KMS-11 (cell line): ENCODE measurements around the gene SAC3D1.
A peak's percentile ranks its signal among the peaks of the same experiment; 100 is the strongest.
"Not testable (repeated sequence)": the region's sequence is repeated elsewhere in the genome, so short reads cannot be mapped to it uniquely, and the experiment has no call there.

Experiments used
- H2AFZ ChIP-seq: fragments of 200-600 bp; sonication (generic); 2 replicates; pipeline ENCODE4 v1.6.1; 2016; ENCODE audit warnings: antibody characterized with exemption, mixed run types, low read depth
- H3K27ac ChIP-seq: fragments of 200-600 bp; sonication (generic); 2 replicates; pipeline ENCODE4 v1.6.1; 2016; ENCODE audit warnings: mild to moderate bottlenecking, mixed run types
- H3K27me3 ChIP-seq: fragments of 200-600 bp; sonication (generic); 2 replicates; pipeline ENCODE4 v1.6.1; 2017; ENCODE audit warnings: mild to moderate bottlenecking, low read depth, mixed run types, moderate library complexity; ENCODE audit not compliant: insufficient read depth
- H3K36me3 ChIP-seq: fragments of 200-600 bp; sonication (generic); 2 replicates; pipeline ENCODE4 v1.6.1; 2017; ENCODE audit warnings: mild to moderate bottlenecking, mixed run types; ENCODE audit not compliant: insufficient read depth
- H3K4me1 ChIP-seq: fragments of 200-600 bp; sonication (generic); 2 replicates; pipeline ENCODE4 v1.6.1; 2016; ENCODE audit warnings: mild to moderate bottlenecking, low read depth, mixed run types; ENCODE audit not compliant: poor library complexity, severe bottlenecking
- H3K4me2 ChIP-seq: fragments of 200-600 bp; sonication (generic); 2 replicates; pipeline ENCODE4 v1.7.0; 2016; ENCODE audit warnings: mild to moderate bottlenecking, mixed run types
- H3K4me3 ChIP-seq: fragments of 200-600 bp; sonication (generic); IDR thresholded peaks from 2 replicates; pipeline ENCODE4 v1.6.1; 2017; ENCODE audit warnings: low read depth, low read length, mixed read lengths; ENCODE audit not compliant: insufficient read depth
- H3K79me2 ChIP-seq: fragments of 200-600 bp; sonication (generic); 2 replicates; pipeline ENCODE4 v1.6.1; 2016; ENCODE audit warnings: low read depth, mixed run types; ENCODE audit not compliant: insufficient read depth
- H3K9ac ChIP-seq: fragments of 200-600 bp; sonication (generic); 2 replicates; pipeline ENCODE4 v1.6.1; 2016; ENCODE audit warnings: mild to moderate bottlenecking, mixed run types
- H4K20me1 ChIP-seq: fragments of 200-600 bp; sonication (generic); 2 replicates; pipeline ENCODE4 v1.6.1; 2016; ENCODE audit warnings: mild to moderate bottlenecking, mixed run types; ENCODE audit not compliant: insufficient read depth
- CTCF ChIP-seq: fragments of 200-600 bp; sonication (generic); conservative IDR thresholded peaks from 2 replicates; pipeline ENCODE4 v1.6.1; 2017; ENCODE audit warnings: low read depth, mild to moderate bottlenecking, antibody characterized with exemption, low read length, moderate library complexity, mixed read lengths

SAC3D1 gene

GRCh38 chr11:65019824-65020223 lies 21.2 kb upstream of the SAC3D1 start:
- no peak overlapping the region for H3K9ac ChIP-seq
- H2AFZ ChIP-seq, result no peak overlapping the region
- peaks cover 10% of the 10 kb centered on the region for H3K4me1 ChIP-seq
- H3K79me2 ChIP-seq, result peaks cover 7% of the 10 kb centered on the region; the same call in 1 of the 2 replicates
- no peaks in the 10 kb centered on the region for H3K27me3 ChIP-seq
- H3K4me3 ChIP-seq, result no peak overlapping the region
- no peak overlapping the region for H3K4me2 ChIP-seq
- no peak for TF ChIP-seq CTCF
- no peaks in the 10 kb centered on the region for H4K20me1 ChIP-seq
- H3K27ac ChIP-seq, result no peak overlapping the region
- no peaks in the 10 kb centered on the region for H3K36me3 ChIP-seq

GRCh38 chr11:65021003-65021402 lies 20.0 kb upstream of the SAC3D1 start:
- TF ChIP-seq CTCF, result no peak
- Histone ChIP-seq H3K79me2 (no peaks in the 10 kb centered on the region), H3K27me3 (no peaks in the 10 kb centered on the region), H3K27ac (no peak overlapping the region), H3K4me3 (no peak overlapping the region), H3K4me2 (no peak overlapping the region), H3K9ac (no peak overlapping the region), H3K4me1 (no peaks in the 10 kb centered on the region), H4K20me1 (no peaks in the 10 kb centered on the region), H2AFZ (no peak overlapping the region), H3K36me3 (no peaks in the 10 kb centered on the region)

- Histone ChIP-seq H3K4me2 (no peak overlapping the region), H3K79me2 (no peaks in the 10 kb centered on the region), H3K27ac (no peak overlapping the region), H2AFZ (no peak overlapping the region), H3K4me1 (no peaks in the 10 kb centered on the region), H3K9ac (no peak overlapping the region), H3K36me3 (no peaks in the 10 kb centered on the region), H3K4me3 (no peak overlapping the region), H4K20me1 (no peaks in the 10 kb centered on the region), H3K27me3 (no peaks in the 10 kb centered on the region)
- no peak for TF ChIP-seq CTCF
Observed at GRCh38 chr11:65021509-65021908, 19.5 kb upstream of the SAC3D1 start.

- peaks cover 13% of the 10 kb centered on the region for H3K4me1 ChIP-seq
- not testable (repeated sequence) for H4K20me1 ChIP-seq, H3K79me2 ChIP-seq, H2AFZ ChIP-seq, H3K9ac ChIP-seq, H3K27ac ChIP-seq, H3K36me3 ChIP-seq, H3K27me3 ChIP-seq, H3K4me2 ChIP-seq, H3K4me3 ChIP-seq
Observed at GRCh38 chr11:65023502-65023901, 17.5 kb upstream of the SAC3D1 start.

GRCh38 chr11:65026810-65027209 lies 14.2 kb upstream of the SAC3D1 start:
- H3K9ac ChIP-seq, result no peak overlapping the region

More at GRCh38 chr11:65026810-65027209, 14.2 kb upstream of the SAC3D1 start:
- Histone ChIP-seq H3K27me3 (no peaks in the 10 kb centered on the region), H3K4me1 (peaks cover 16% of the 10 kb centered on the region), H3K36me3 (no peaks in the 10 kb centered on the region), H3K4me2 (peak overlapping the region; percentile 20; the same call in 1 of the 2 replicates), H3K79me2 (no peaks in the 10 kb centered on the region), H3K27ac (no peak overlapping the region), H4K20me1 (no peaks in the 10 kb centered on the region), H3K4me3 (no peak overlapping the region), H2AFZ (peak overlapping the region; percentile 61)
- TF ChIP-seq CTCF, result no peak
